Right atrium auricular region (tissue), 2 donors: Measurements from ENCODE around the gene CHST3. TPM values are rescaled to one million over a fixed set of nuclear protein-coding genes. Genes with fewer than 3 reads are reported as not detected.

Source experiments
- DNase-seq: peaks from one replicate; pipeline ENCODE4 v3.0.0-alpha.2; 2019; ENCODE audit warnings: low spot score
- H3K27ac ChIP-seq, 2 donors: fragments of 200-600 bp; sonication (generic); 1 replicate in 1 of 2; 2 replicates in 1 of 2; pipeline ENCODE4 v1.5.1; 2016 to 2019
- H3K27me3 ChIP-seq, 2 donors: fragments of 200-600 bp; sonication (generic); one replicate each; pipeline versions ENCODE4 v1.5.1 to v1.6.0; 2017 to 2019
- H3K36me3 ChIP-seq: fragments of 200-600 bp; sonication (generic); one replicate; pipeline ENCODE4 v1.5.1; 2016
- H3K4me1 ChIP-seq, 2 donors: fragments of 200-600 bp; sonication (generic); one replicate each; pipeline versions ENCODE4 v1.5.1 to v1.6.0; 2017 to 2019
- H3K4me3 ChIP-seq, 2 donors: fragments of 200-600 bp; sonication (generic); 1 replicate in 1 of 2; 2 replicates in 1 of 2; pipeline ENCODE4 v1.5.1; 2017 to 2019; ENCODE audit warnings: mild to moderate bottlenecking in 1 of 2, moderate library complexity in 1 of 2
- H3K9me3 ChIP-seq, 2 donors: fragments of 200-600 bp; sonication (generic); one replicate each; pipeline ENCODE4 v1.5.1; 2019
- total RNA-seq, 2 donors: library from RNA; depleted of rRNA; stranded (reverse); fragments of >200 nt; gene quantifications; one replicate each; pipeline ENCODE4 v1.1.0, GENCODE V29; 2016
- TF ChIP-seq, protein P1 (sequence below), 2 donors: fragments of 200-600 bp; sonication (generic); IDR thresholded peaks; one replicate each; pipeline ENCODE4 v1.5.1; 2019; ENCODE audit warnings: antibody characterized with exemption in 2 of 2

The CHST3 gene
- total RNA-seq, 2 donors from 2014 or later: 21.3 to 45.4 TPM

DNA sequence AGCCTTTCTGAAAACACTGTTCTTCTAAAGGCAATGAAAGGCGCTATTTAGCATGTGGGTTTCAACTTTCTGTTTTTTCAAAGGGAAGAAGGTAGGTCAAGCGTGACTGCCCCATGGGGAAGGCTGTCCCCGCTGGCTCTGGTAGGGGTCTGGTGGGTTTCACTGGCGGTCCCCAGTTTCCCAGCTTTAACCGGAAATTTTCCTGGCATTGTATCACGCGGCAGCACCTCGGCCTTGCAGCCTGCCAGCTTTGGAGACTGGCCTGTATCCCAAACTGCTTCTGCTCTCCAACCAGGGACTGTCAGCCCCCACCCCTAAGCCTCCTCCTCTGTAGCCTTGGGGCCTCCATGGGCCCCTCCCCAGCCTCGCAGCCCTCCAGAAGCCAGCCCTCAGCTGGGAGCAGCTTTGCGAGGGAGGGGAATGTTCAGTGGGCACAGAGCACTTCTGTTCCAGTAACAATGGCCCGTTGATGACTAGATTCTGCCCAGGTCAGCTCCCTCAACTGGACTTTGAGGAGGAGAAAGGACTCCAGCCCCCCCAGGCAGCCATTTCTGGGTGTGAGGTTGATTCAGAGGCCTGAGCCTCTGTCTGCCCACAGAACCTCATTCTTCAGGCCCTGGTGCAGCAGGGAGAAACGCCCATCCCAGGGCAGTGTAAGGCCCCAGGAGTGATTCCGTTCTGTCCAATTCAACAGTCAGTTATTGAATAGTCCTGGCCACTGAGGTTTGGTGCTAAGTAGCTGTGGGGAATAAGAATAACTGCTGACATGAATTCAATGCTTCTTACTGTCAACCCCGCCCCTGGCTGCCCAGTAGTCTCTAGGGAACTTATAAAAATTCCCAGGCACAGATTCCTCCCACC lies 17.1 kb downstream of the CHST3 start:
- no peaks in the 10 kb centered on the region for H3K36me3 ChIP-seq
- H3K4me1 ChIP-seq: peaks cover 0 to 99% of the 10 kb centered on the region in 2 donors
- no peaks in the 10 kb centered on the region for H3K9me3 ChIP-seq
- no peak overlapping the region for H3K4me3 ChIP-seq
- H3K27ac ChIP-seq: peak overlapping the region; percentile 80 to 83
- TF ChIP-seq, protein P1, sequence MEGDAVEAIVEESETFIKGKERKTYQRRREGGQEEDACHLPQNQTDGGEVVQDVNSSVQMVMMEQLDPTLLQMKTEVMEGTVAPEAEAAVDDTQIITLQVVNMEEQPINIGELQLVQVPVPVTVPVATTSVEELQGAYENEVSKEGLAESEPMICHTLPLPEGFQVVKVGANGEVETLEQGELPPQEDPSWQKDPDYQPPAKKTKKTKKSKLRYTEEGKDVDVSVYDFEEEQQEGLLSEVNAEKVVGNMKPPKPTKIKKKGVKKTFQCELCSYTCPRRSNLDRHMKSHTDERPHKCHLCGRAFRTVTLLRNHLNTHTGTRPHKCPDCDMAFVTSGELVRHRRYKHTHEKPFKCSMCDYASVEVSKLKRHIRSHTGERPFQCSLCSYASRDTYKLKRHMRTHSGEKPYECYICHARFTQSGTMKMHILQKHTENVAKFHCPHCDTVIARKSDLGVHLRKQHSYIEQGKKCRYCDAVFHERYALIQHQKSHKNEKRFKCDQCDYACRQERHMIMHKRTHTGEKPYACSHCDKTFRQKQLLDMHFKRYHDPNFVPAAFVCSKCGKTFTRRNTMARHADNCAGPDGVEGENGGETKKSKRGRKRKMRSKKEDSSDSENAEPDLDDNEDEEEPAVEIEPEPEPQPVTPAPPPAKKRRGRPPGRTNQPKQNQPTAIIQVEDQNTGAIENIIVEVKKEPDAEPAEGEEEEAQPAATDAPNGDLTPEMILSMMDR (IDR thresholded peaks at IDR 0.05): no peak
- H3K27me3 ChIP-seq: no peaks in the 10 kb centered on the region
- no peak for DNase-seq

DNA sequence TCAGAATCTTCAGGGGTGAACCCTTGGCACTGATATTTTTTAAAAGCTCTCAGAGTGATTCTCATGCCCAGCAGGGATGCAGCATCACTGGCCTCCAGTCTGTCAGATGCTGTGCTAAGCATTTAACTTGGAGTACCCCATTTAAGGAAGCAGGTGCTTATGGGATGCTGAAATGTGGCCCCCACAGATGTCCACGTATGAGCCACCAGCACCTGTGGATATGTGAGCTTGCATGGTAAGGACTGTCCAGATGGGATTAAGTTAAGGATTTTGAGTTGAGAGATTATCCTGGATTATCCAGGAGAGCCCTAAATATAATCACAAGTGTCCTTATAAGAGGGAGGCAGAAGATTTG lies 17.7 kb downstream of the CHST3 start:
- H3K4me1 ChIP-seq: peaks cover 0 to 99% of the 10 kb centered on the region in 2 donors
- H3K4me3 ChIP-seq: no peak overlapping the region
- TF ChIP-seq, protein P1 (IDR thresholded peaks at IDR 0.05): no peak

DNA sequence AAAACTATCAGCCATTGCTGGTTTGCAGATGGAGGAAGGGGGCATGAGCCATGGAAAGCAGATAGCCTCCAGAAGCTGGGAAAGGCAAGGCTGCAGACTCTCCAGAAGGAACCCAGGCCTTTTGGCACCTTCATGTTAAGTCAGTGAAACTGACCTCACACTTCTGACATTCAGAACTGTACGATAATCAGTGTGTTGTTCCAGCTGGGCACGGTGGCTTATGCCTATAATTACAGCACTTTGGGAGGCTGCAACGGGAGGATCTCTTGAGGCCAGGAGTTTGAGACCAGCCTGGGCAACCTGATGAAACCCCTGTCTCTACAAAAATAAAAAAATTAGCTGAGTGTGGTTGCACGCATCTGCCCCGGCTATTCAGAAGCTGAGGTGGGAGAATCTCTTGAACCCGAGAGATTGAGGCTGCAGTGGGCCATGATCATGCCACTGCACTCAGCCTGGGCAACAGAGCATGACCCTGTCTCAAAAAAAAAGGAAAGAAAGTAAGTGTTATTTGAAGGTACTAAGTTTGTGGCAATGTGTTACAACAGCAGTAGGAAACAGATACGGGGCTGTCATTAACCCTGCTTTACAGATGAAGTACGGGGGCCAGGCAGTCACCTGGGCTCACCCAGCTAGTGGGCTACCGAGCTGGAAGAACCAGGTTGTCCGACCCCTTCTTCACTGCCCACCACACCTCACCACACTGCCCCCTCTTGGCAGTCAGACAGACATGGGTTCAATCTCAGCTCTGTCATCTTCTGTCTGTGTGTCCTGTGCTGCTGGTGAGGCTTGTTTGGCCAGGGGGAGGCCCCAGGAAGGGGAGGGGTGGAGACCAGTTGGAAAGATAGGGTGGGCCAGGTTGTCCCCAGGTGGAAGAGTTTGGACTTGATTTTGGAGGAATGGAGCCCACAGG lies 18.3 kb downstream of the CHST3 start:
- peaks cover 0 to 100% of the 10 kb centered on the region in 2 donors for H3K4me1 ChIP-seq
- DNase-seq: no peak
- H3K9me3 ChIP-seq: no peaks in the 10 kb centered on the region
- TF ChIP-seq, protein P1 (IDR thresholded peaks at IDR 0.05): no peak
- no peak overlapping the region for H3K4me3 ChIP-seq
- H3K36me3 ChIP-seq: no peaks in the 10 kb centered on the region
- H3K27ac ChIP-seq: peak overlapping the region; percentile 80 to 83
- H3K27me3 ChIP-seq: no peaks in the 10 kb centered on the region

More for the DNA sequence above, 17.7 kb downstream of the CHST3 start:
- Histone ChIP-seq H3K9me3 (no peaks in the 10 kb centered on the region), H3K27me3 (no peaks in the 10 kb centered on the region), H3K36me3 (no peaks in the 10 kb centered on the region), H3K27ac (peak overlapping the region; percentile 80 to 83)
- no peak for DNase-seq

DNA sequence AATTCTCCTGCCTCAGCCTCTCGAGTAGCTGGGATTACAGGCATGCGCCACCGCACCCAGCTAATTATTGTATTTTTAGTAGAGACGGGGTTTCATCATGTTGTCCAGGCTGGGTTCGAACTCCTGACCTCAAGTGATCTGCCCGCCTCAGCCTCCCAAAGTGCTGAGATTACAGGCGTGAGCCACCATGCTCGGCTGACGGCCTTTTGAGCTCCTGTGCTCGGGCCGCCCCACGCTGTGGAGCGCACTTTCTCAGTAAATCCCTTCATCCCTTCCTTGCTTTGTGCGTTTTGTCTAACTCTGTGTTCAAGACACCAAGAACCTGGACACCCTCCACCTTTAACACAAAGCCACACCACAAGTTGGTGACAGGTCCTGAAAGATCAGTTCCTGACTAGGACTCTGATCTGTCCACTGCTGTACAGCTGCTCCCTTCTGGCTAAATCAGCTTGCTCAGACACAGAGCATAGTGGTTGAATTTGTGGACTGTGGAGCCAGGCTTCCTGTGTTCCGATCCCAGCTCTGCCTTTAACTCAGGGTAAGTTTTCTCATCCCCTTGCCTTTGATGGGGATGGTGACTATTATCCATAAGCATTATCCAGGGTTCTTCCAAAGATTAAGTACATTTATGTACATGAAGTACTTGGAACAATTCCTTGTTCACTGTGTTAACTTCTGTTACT lies 20.1 kb downstream of the CHST3 start:
- Histone ChIP-seq H3K4me3 (no peak overlapping the region), H3K27me3 (no peaks in the 10 kb centered on the region), H3K9me3 (no peaks in the 10 kb centered on the region), H3K36me3 (no peaks in the 10 kb centered on the region), H3K27ac (peak overlapping the region; percentile 80 to 83), H3K4me1 (peaks cover 0 to 89% of the 10 kb centered on the region in 2 donors)
- TF ChIP-seq, protein P1 (IDR thresholded peaks at IDR 0.05): no peak
- no peak for DNase-seq

DNA sequence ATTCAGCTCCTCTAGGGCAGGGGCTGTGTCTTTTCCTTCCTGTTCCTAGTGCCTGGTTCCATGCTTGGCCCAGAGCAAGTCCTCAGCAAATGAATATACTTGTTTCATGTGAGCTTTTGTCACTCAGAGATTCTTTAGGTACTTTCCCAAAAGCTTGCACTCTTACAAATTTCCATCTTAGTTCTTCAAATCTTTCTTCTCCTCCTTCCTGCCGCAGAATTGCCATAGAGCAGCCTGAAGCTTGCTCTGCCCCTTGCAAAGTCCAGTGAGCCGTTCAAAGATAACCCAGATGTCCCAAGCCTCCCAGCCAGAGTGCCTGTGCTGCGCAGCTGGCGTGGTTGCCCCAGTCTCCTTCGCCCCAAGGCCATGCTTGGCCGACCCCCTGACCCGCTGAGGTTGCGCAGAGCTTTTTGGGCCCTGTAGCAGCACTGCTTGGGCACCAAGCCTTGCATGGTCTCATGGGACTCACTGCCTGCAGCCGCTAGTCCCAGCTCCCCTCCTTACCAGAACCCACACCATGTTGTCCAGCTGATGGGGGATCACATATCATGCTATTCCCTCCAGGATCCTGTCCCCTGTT lies 20.7 kb downstream of the CHST3 start:
- H3K27me3 ChIP-seq: no peaks in the 10 kb centered on the region
- H3K4me1 ChIP-seq: peaks cover 0 to 87% of the 10 kb centered on the region in 2 donors
- TF ChIP-seq, protein P1 (IDR thresholded peaks at IDR 0.05): no peak
- H3K36me3 ChIP-seq: no peaks in the 10 kb centered on the region
- H3K4me3 ChIP-seq: no peak overlapping the region
- no peak for DNase-seq
- H3K27ac ChIP-seq: peak overlapping the region; percentile 80 to 83
- H3K9me3 ChIP-seq: no peaks in the 10 kb centered on the region
